H1 (cell line): ENCODE results near the gene EEF1A2. TPM values are rescaled to one million over a fixed set of nuclear protein-coding genes. Genes with fewer than 3 reads are reported as not detected.
A peak's percentile ranks its signal among the peaks of the same experiment; 100 is the strongest.

Experiments used
- CTCF ChIA-PET: fragments of 300-600 bp; sonication (Branson Sonifier 250); formaldehyde crosslinking; loops from one replicate; lab custom pipeline; 2021; ENCODE audit not compliant: partially characterized antibody; lab: Charles Lee
- POLR2A ChIA-PET: fragments of 300-600 bp; sonication (Branson Sonifier 250); formaldehyde crosslinking; loops from one replicate; lab custom pipeline; 2021; ENCODE audit warnings: inconsistent platforms; ENCODE audit not compliant: partially characterized antibody; lab: Charles Lee
- DNase-seq, 2 experiments: peaks; one replicate each; pipeline versions ENCODE4 v3.0.0 to v3.0.0-alpha.2; 2010 to 2022; ENCODE audit warnings: low spot score in 2 of 2, low read depth in 1 of 2, mixed read lengths in 1 of 2
- FAIRE-seq: peaks from 2 replicates; lab custom pipeline; 2011; peaks lifted over from hg19 to GRCh38; lab: Jason Lieb, UNC
- H2AFZ ChIP-seq: 2 replicates; pipeline ENCODE4 v1.8.1; 2012; ENCODE audit warnings: low read length, inconsistent platforms
- H2AK5ac ChIP-seq: 2 replicates; pipeline ENCODE4 v1.6.1; 2013; ENCODE audit warnings: low read depth, low read length
- H2BK120ac ChIP-seq: replicated peaks from 2 replicates; pipeline ENCODE3; 2013; ENCODE audit warnings: low read depth, low read length, inconsistent platforms
- H2BK12ac ChIP-seq: 2 replicates; pipeline ENCODE4 v1.6.1; 2013; ENCODE audit warnings: low read depth, low read length
- H2BK15ac ChIP-seq: 2 replicates; pipeline ENCODE4 v1.6.1; 2013; ENCODE audit warnings: low read length
- H2BK20ac ChIP-seq: 2 replicates; pipeline ENCODE4 v1.6.1; 2013; ENCODE audit warnings: low read length
- H2BK5ac ChIP-seq: 2 replicates; pipeline ENCODE4 v1.6.1; 2013; ENCODE audit warnings: low read depth, low read length
- H3K14ac ChIP-seq: 2 replicates; pipeline ENCODE4 v1.6.1; 2013; ENCODE audit warnings: inconsistent platforms; ENCODE audit not compliant: insufficient read length
- H3K18ac ChIP-seq: 2 replicates; pipeline ENCODE4 v1.6.1; 2013; ENCODE audit warnings: low read length; ENCODE audit errors: extremely low read depth
- H3K23ac ChIP-seq: 2 replicates; pipeline ENCODE4 v1.6.1; 2013; ENCODE audit warnings: inconsistent platforms; ENCODE audit not compliant: insufficient read length
- H3K23me2 ChIP-seq: 2 replicates; pipeline ENCODE4 v1.6.1; 2013; ENCODE audit warnings: low read depth, low read length
- H3K27ac ChIP-seq: 2 replicates; pipeline ENCODE4 v1.6.1; 2011; ENCODE audit warnings: low read depth, low read length, inconsistent platforms
- H3K27me3 ChIP-seq, 4 experiments: replicated peaks in 1 of 4; 1 replicate in 1 of 4; 2 replicates in 3 of 4; pipeline versions ENCODE4 v1.6.1 to v1.8.1; 2011 to 2013; ENCODE audit warnings: low read length in 3 of 4, mild to moderate bottlenecking in 3 of 4, inconsistent platforms in 2 of 4, mixed read lengths in 2 of 4, moderate library complexity in 1 of 4; ENCODE audit not compliant: control insufficient read depth in 3 of 4, insufficient read depth in 3 of 4; ENCODE audit errors: extremely low read depth in 1 of 4
- H3K36me3 ChIP-seq, 4 experiments: 2 replicates each; pipeline versions ENCODE4 v1.6.1 to v1.8.1; 2011 to 2013; ENCODE audit warnings: mild to moderate bottlenecking in 4 of 4, low read length in 3 of 4, moderate library complexity in 2 of 4, control low read depth in 1 of 4, inconsistent platforms in 1 of 4; ENCODE audit not compliant: insufficient read depth in 4 of 4, control insufficient read depth in 2 of 4
- H3K4ac ChIP-seq: replicated peaks from 2 replicates; pipeline ENCODE3; 2013; ENCODE audit warnings: low read length, low read depth, mixed read lengths, inconsistent platforms; ENCODE audit not compliant: insufficient read length
- H3K4me1 ChIP-seq, 4 experiments: replicated peaks in 1 of 4; 1 replicate in 1 of 4; 2 replicates in 3 of 4; pipeline versions ENCODE4 v1.6.1 to v1.8.1; 2011 to 2013; ENCODE audit warnings: low read length in 3 of 4, inconsistent platforms in 2 of 4, mixed read lengths in 1 of 4; ENCODE audit not compliant: insufficient read depth in 4 of 4, control insufficient read depth in 3 of 4
- H3K4me2 ChIP-seq, 2 experiments: 2 replicates each; pipeline versions ENCODE4 v1.6.1 to v1.8.1; 2011 to 2013; ENCODE audit warnings: low read depth in 2 of 2, low read length in 2 of 2, control low read depth in 1 of 2, inconsistent platforms in 1 of 2, mild to moderate bottlenecking in 1 of 2; ENCODE audit not compliant: insufficient read depth in 1 of 2
- H3K4me3 ChIP-seq, 4 experiments: fragments of 200-600, 300-600 bp in 1 of 4; sonication (generic), shearing (Covaris generic), sonication (Bioruptor Twin) in 1 of 4; 2 replicates each; pipeline versions ENCODE4 v1.5.1 to v1.8.1; 2011 to 2016; ENCODE audit warnings: low read length in 4 of 4, low read depth in 3 of 4, control low read depth in 2 of 4, inconsistent platforms in 2 of 4, mild to moderate bottlenecking in 2 of 4, mixed read lengths in 1 of 4, moderate library complexity in 1 of 4; ENCODE audit not compliant: insufficient read depth in 2 of 4; ENCODE audit errors: extremely low read depth in 1 of 4
- H3K56ac ChIP-seq: replicated peaks from 2 replicates; pipeline ENCODE3; 2013; ENCODE audit warnings: low read depth, mild to moderate bottlenecking, mixed read lengths, low read length, inconsistent platforms; ENCODE audit not compliant: insufficient read length
- H3K79me1 ChIP-seq: 2 replicates; pipeline ENCODE4 v1.6.1; 2013; ENCODE audit warnings: low read depth, low read length, control low read depth
- H3K79me2 ChIP-seq, 2 experiments: 2 replicates each; pipeline versions ENCODE4 v1.6.1 to v1.8.1; 2012 to 2013; ENCODE audit warnings: low read length in 2 of 2, mild to moderate bottlenecking in 2 of 2, inconsistent platforms in 1 of 2; ENCODE audit not compliant: insufficient read depth in 2 of 2, control insufficient read depth in 1 of 2
- H3K9ac ChIP-seq, 4 experiments: replicated peaks in 1 of 4; 1 replicate in 1 of 4; 2 replicates in 3 of 4; pipeline versions ENCODE4 v1.6.1 to v1.8.1; 2011 to 2013; ENCODE audit warnings: low read depth in 3 of 4, low read length in 3 of 4, control low read depth in 2 of 4, mild to moderate bottlenecking in 2 of 4, moderate library complexity in 2 of 4, inconsistent platforms in 1 of 4; ENCODE audit errors: extremely low read depth in 1 of 4
- H3K9me3 ChIP-seq, 2 experiments: 2 replicates each; pipeline versions ENCODE4 v1.6.1 to v1.8.1; 2012 to 2013; ENCODE audit warnings: mild to moderate bottlenecking in 2 of 2, moderate library complexity in 2 of 2, control low read depth in 1 of 2, inconsistent platforms in 1 of 2, low read depth in 1 of 2, low read length in 1 of 2, mixed read lengths in 1 of 2; ENCODE audit not compliant: insufficient read depth in 2 of 2
- H4K20me1 ChIP-seq, 2 experiments: replicated peaks in 1 of 2; 2 replicates each; pipeline versions ENCODE3 to v1.8.1; 2011 to 2013; ENCODE audit warnings: inconsistent platforms in 2 of 2, low read length in 2 of 2, mild to moderate bottlenecking in 1 of 2; ENCODE audit not compliant: insufficient read depth in 2 of 2, control insufficient read depth in 1 of 2
- H4K5ac ChIP-seq: 2 replicates; pipeline ENCODE4 v1.6.1; 2013; ENCODE audit warnings: low read length, low read depth, mixed read lengths, inconsistent platforms; ENCODE audit not compliant: insufficient read length
- H4K8ac ChIP-seq: 2 replicates; pipeline ENCODE4 v1.8.0; 2013; ENCODE audit warnings: mild to moderate bottlenecking, moderate library complexity, low read length, inconsistent platforms; ENCODE audit not compliant: insufficient read depth; ENCODE audit errors: extremely low read depth
- H4K91ac ChIP-seq: replicated peaks from 2 replicates; pipeline ENCODE3; 2013; ENCODE audit warnings: low read length, mixed read lengths, inconsistent platforms; ENCODE audit not compliant: insufficient read length
- ATF3 ChIP-seq: IDR thresholded peaks from 2 replicates; pipeline ENCODE4 v1.6.1; 2011; ENCODE audit warnings: low read depth, mild to moderate bottlenecking, low read length; ENCODE audit not compliant: insufficient read depth
- BCL11A ChIP-seq, 2 experiments: IDR thresholded peaks; one replicate each; pipeline ENCODE4 v1.6.1; 2011; ENCODE audit warnings: low read depth in 2 of 2, low read length in 2 of 2, mild to moderate bottlenecking in 2 of 2
- CHD2 ChIP-seq: IDR thresholded peaks from 2 replicates; pipeline ENCODE4 v1.6.1; 2012; ENCODE audit warnings: low read length, improper control_type of control experiment
- CREB1 ChIP-seq: IDR thresholded peaks from 2 replicates; pipeline ENCODE4 v1.6.1; 2012; ENCODE audit warnings: inconsistent platforms
- HDAC6 ChIP-seq: IDR thresholded peaks from one replicate; pipeline ENCODE4 v1.7.1; 2012; ENCODE audit warnings: low read depth, mild to moderate bottlenecking, inconsistent platforms, low read length, moderate library complexity
- MAFK ChIP-seq: IDR thresholded peaks from 2 replicates; pipeline ENCODE4 v1.6.1; 2012; ENCODE audit warnings: low read depth, mild to moderate bottlenecking, improper control_type of control experiment, low read length
- POU5F1 ChIP-seq: IDR thresholded peaks from 2 replicates; pipeline ENCODE4 v1.6.1; 2011; ENCODE audit warnings: low read depth, mild to moderate bottlenecking, low read length, moderate library complexity
- SIX5 ChIP-seq: IDR thresholded peaks from 2 replicates; pipeline ENCODE4 v1.6.1; 2011; ENCODE audit warnings: mild to moderate bottlenecking, low read depth, low read length
- SP2 ChIP-seq: IDR thresholded peaks from 2 replicates; pipeline ENCODE4 v1.6.1; 2012; ENCODE audit warnings: mild to moderate bottlenecking, low read length, inconsistent platforms
- SP4 ChIP-seq: IDR thresholded peaks from 2 replicates; pipeline ENCODE4 v1.6.1; 2012; ENCODE audit warnings: low read length, inconsistent platforms
- SRF ChIP-seq: IDR thresholded peaks from 2 replicates; pipeline ENCODE4 v1.6.1; 2011; ENCODE audit warnings: mild to moderate bottlenecking, low read depth, low read length, moderate library complexity
- TBP ChIP-seq: IDR thresholded peaks from 2 replicates; pipeline ENCODE4 v1.6.1; 2011; ENCODE audit warnings: low read depth, low read length, improper control_type of control experiment
- USF2 ChIP-seq: IDR thresholded peaks from 2 replicates; pipeline ENCODE4 v1.6.1; 2011; ENCODE audit warnings: low read length, improper control_type of control experiment
- YY1 ChIP-seq: IDR thresholded peaks from 2 replicates; pipeline ENCODE4 v1.6.1; 2011; ENCODE audit warnings: low read depth, mild to moderate bottlenecking, low read length
- ZNF274 ChIP-seq: IDR thresholded peaks from 2 replicates; pipeline ENCODE4 v1.7.0; 2012; ENCODE audit warnings: low read length, borderline replicate concordance; ENCODE audit errors: extremely low read depth
- WGBS, 2 experiments: shearing (Covaris generic) in 1 of 2; methylation state at CpG; one replicate each; pipeline versions ENCODE4 v1.1.6 to v1.1.7; 2013 to 2015; ENCODE audit warnings: low lambda C conversion rate in 2 of 2, mixed read lengths in 2 of 2, inconsistent platforms in 1 of 2, low coverage in 1 of 2, missing lambda C conversion rate in 1 of 2; ENCODE audit not compliant: insufficient replicate concordance in 2 of 2, insufficient coverage in 1 of 2, insufficient read length in 1 of 2; ENCODE audit errors: extremely low coverage in 1 of 2, missing lambda C conversion rate in 1 of 2; 5-methylcytosine and 5-hydroxymethylcytosine counted together
- polyA plus RNA-seq, 7 experiments: library from polyadenylated mRNA; depleted of rRNA in 3 of 7; stranded (reverse) in 5 of 7; unstranded in 2 of 7; fragments of >200 nt in 5 of 7; fragments of 200-250 nt in 2 of 7; gene quantifications; 1 replicate in 5 of 7; 2 replicates in 1 of 7; 4 replicates in 1 of 7; pipeline versions ENCODE4 v1.2.1 to v1.2.3, GENCODE V29; 2011 to 2013; ENCODE audit warnings: missing spikeins in 2 of 7, mixed read lengths in 2 of 7
- total RNA-seq: library from RNA; stranded (reverse); fragmentation: NEBNext Ultra II Directional; extraction: Animal tissue kit (Norgen Biotek cat#: 25700); gene quantifications from 2 replicates; pipeline ENCODE4 v1.2.1, GENCODE V29; 2021

Gene EEF1A2
- total and polyA plus RNA-seq, 2 of the 8 experiments (the other 6 are each of a cell fraction or from before 2014, with no cell fraction given): 7.4 to 25.8 TPM

- no peak overlapping the region for H3K23ac ChIP-seq
- H3K27me3 ChIP-seq: no peaks in the 10 kb centered on the region
- no peak overlapping the region for H2AFZ ChIP-seq
- no peaks in the 10 kb centered on the region for H3K23me2 ChIP-seq
- ChIA-PET POLR2A (no interaction called here), CTCF (interaction anchor here (0.6 kb wide), 1 partner anchor 79 kb away, joined by 3 read pairs; no protein-coding TSS in a partner anchor)
- peaks cover 0 to 61% of the 10 kb centered on the region in 2 experiments; a peak in 3 of 4 replicates for H3K79me2 ChIP-seq
- no peak overlapping the region for H3K4me2 ChIP-seq
- no peak overlapping the region for H4K91ac ChIP-seq
- H3K18ac ChIP-seq: no peak overlapping the region
- no peak overlapping the region for H2BK20ac ChIP-seq
- H2BK12ac ChIP-seq: no peak overlapping the region; the same call in 1 of the 2 replicates
- H2BK5ac ChIP-seq: 0 out of 2 replicates have a peak overlapping the region, but pooled peaks have one; percentile 12
- peaks cover 43% of the 10 kb centered on the region for H3K79me1 ChIP-seq
- H3K4ac ChIP-seq: no peak overlapping the region
- H3K4me1 ChIP-seq: peaks cover 0 to 16% (median 12%) of the 10 kb centered on the region in 4 experiments; a peak in 5 of 7 replicates
- H3K36me3 ChIP-seq: peaks cover 0 to 5% (median 0%) of the 10 kb centered on the region in 4 experiments; a peak in 1 of 8 replicates
- FAIRE-seq (no peak), DNase-seq (no peak)
- H4K8ac ChIP-seq: no peak overlapping the region; the same call in 1 of the 2 replicates
- no peak overlapping the region for H3K4me3 ChIP-seq
- H3K9ac ChIP-seq: no peak overlapping the region
- no peaks in the 10 kb centered on the region for H3K9me3 ChIP-seq
- H3K56ac ChIP-seq: no peak overlapping the region
- H2BK120ac ChIP-seq: no peak overlapping the region
- H3K14ac ChIP-seq: no peak overlapping the region
- H2AK5ac ChIP-seq: no peak overlapping the region
- no peak overlapping the region for H2BK15ac ChIP-seq
- H4K5ac ChIP-seq: no peak overlapping the region
- WGBS, 2 experiments: 91% methylated on average over 17 of the region's 17 CpGs; no CpG with 5 or more reads in 1 of the 2 experiments
- peaks cover 24 to 41% of the 10 kb centered on the region in 2 experiments for H4K20me1 ChIP-seq
- no peak overlapping the region for H3K27ac ChIP-seq
- no peak for TF ChIP-seq ATF3
- TF ChIP-seq HDAC6: no peak
- no peak for TF ChIP-seq SP4
- TF ChIP-seq CHD2: no peak
- TF ChIP-seq BCL11A (IDR thresholded peaks at IDR 0.05; ENCODE audit: low read depth in 2 of 2, low read length in 2 of 2): no peak
- TF ChIP-seq CREB1: no peak
- TF ChIP-seq YY1: no peak
- no peak for TF ChIP-seq SIX5
- no peak for TF ChIP-seq ZNF274
- no peak for TF ChIP-seq TBP
- TF ChIP-seq MAFK: no peak
- TF ChIP-seq SRF: no peak
- TF ChIP-seq POU5F1: no peak
- TF ChIP-seq USF2: no peak
- no peak for TF ChIP-seq SP2
These were observed 39.9 kb downstream of the EEF1A2 start for GRCh38 chr20:63459070-63459380.
